GM18526 (cell line): ENCODE results near the gene CD86.

ENCODE experiments used
- POLR2A ChIP-seq: IDR thresholded peaks from 3 replicates; pipeline ENCODE4 v1.6.1; 2011; ENCODE audit not compliant: insufficient read length; ENCODE audit errors: extremely low read depth

The CD86 gene

GRCh38 chr3:122100083-122100482 lies 44.9 kb downstream of the CD86 start:
- TF ChIP-seq POLR2A = no peak

- no peak for TF ChIP-seq POLR2A
Observed at GRCh38 chr3:122100591-122101463, 45.7 kb downstream of the CD86 start.

- TF ChIP-seq POLR2A = no peak
Observed at GRCh38 chr3:122101646-122102045, 46.5 kb downstream of the CD86 start.

- no peak for TF ChIP-seq POLR2A
Observed at GRCh38 chr3:122102191-122102935, 47.2 kb downstream of the CD86 start.

- TF ChIP-seq POLR2A = no peak
Observed at GRCh38 chr3:122103821-122104514, 48.8 kb downstream of the CD86 start.

- TF ChIP-seq POLR2A = no peak
Observed at GRCh38 chr3:122104515-122105194, 49.5 kb downstream of the CD86 start.

GRCh38 chr3:122105626-122106025 lies 50.5 kb downstream of the CD86 start:
- no peak for TF ChIP-seq POLR2A

- no peak for TF ChIP-seq POLR2A
Observed at GRCh38 chr3:122107171-122107570, 52.0 kb downstream of the CD86 start.

- no peak for TF ChIP-seq POLR2A
Observed at GRCh38 chr3:122111974-122112373, 56.8 kb downstream of the CD86 start.

- no peak for TF ChIP-seq POLR2A
Observed at GRCh38 chr3:122112754-122113153, 57.6 kb downstream of the CD86 start.

GRCh38 chr3:122123850-122124249 lies 68.7 kb downstream of the CD86 start:
- TF ChIP-seq POLR2A = no peak

GRCh38 chr3:122132949-122133540 lies 77.9 kb downstream of the CD86 start:
- TF ChIP-seq POLR2A = no peak

- TF ChIP-seq POLR2A = no peak
Observed at GRCh38 chr3:122146466-122146865, 91.3 kb downstream of the CD86 start.

- TF ChIP-seq POLR2A = no peak
Observed at GRCh38 chr3:122148941-122149627, 93.9 kb downstream of the CD86 start.
